HG03095 (cell line): ENCODE results near the gene PRSS27.
"Not testable (repeated sequence)": the region's sequence is repeated elsewhere in the genome, so short reads cannot be mapped to it uniquely, and the experiment has no call there.

Source experiments
- ATAC-seq: cut with Tn5 transposase; IDR thresholded peaks from one replicate; pipeline ENCODE4 v1.9.1; 2021; ENCODE audit warnings: moderate library complexity; ENCODE audit not compliant: unreplicated experiment

PRSS27 gene

GRCh38 chr16:2676937-2677336 is 43.1 kb downstream of the PRSS27 start:
- not testable (repeated sequence) for ATAC-seq

GRCh38 chr16:2675714-2676113 is 44.3 kb downstream of the PRSS27 start:
- no peak for ATAC-seq

GRCh38 chr16:2675021-2675420 is 45.0 kb downstream of the PRSS27 start:
- ATAC-seq = no peak

- peak; percentile 82 for ATAC-seq
These were observed 46.7 kb downstream of the PRSS27 start for GRCh38 chr16:2673066-2673999.

- no peak for ATAC-seq
These were observed 48.3 kb downstream of the PRSS27 start for GRCh38 chr16:2671741-2672140.

- not testable (repeated sequence) for ATAC-seq
These were observed 48.8 kb downstream of the PRSS27 start for GRCh38 chr16:2671193-2671592.

GRCh38 chr16:2670017-2670416 is 50.0 kb downstream of the PRSS27 start:
- ATAC-seq = not testable (repeated sequence)

- ATAC-seq = not testable (repeated sequence)
These were observed 50.4 kb downstream of the PRSS27 start for GRCh38 chr16:2669587-2669986.

- not testable (repeated sequence) for ATAC-seq
These were observed 53.4 kb downstream of the PRSS27 start for GRCh38 chr16:2666671-2667070.

- no peak for ATAC-seq
These were observed 55.4 kb downstream of the PRSS27 start for GRCh38 chr16:2664574-2664982.

- no peak for ATAC-seq
These were observed 56.2 kb downstream of the PRSS27 start for GRCh38 chr16:2663553-2664546.
